ENCODE measurements around the gene DOCK11.

Gene DOCK11

GRCh38 chrX:118688935-118689334 is 193.3 kb downstream of the DOCK11 start:
- H3K27ac ChIP-seq = no peak overlapping the region
- CTCF ChIA-PET = no interaction called here
- POLR2A ChIA-PET (ENCODE audit: low non-redundant PET) = no interaction called here
- no peak for DNase-seq (ENCODE audit: low spot score)
- TF ChIP-seq CTCF (conservative IDR thresholded peaks at IDR 0.05; ENCODE audit: low read depth) = no peak

GRCh38 chrX:118693843-118694242 is 198.2 kb downstream of the DOCK11 start:
- no peak overlapping the region for H3K27ac ChIP-seq
- TF ChIP-seq CTCF (conservative IDR thresholded peaks at IDR 0.05; ENCODE audit: low read depth) = no peak
- ChIA-PET CTCF (no interaction called here), POLR2A (ENCODE audit: low non-redundant PET) (no interaction called here)
- no peak for DNase-seq (ENCODE audit: low spot score)

- H3K27ac ChIP-seq = no peak overlapping the region
- DNase-seq (ENCODE audit: low spot score) = no peak
- ChIA-PET CTCF (no interaction called here), POLR2A (ENCODE audit: low non-redundant PET) (no interaction called here)
- no peak for TF ChIP-seq CTCF (conservative IDR thresholded peaks at IDR 0.05; ENCODE audit: low read depth)
Observed at GRCh38 chrX:118694638-118695037, 199.0 kb downstream of the DOCK11 start.

- POLR2A ChIA-PET (ENCODE audit: low non-redundant PET) = no interaction called here
- TF ChIP-seq CTCF (conservative IDR thresholded peaks at IDR 0.05; ENCODE audit: low read depth) = no peak
- H3K27ac ChIP-seq = no peak overlapping the region
- peak; percentile 1 for DNase-seq (ENCODE audit: low spot score)
- CTCF ChIA-PET = no interaction called here
Observed at GRCh38 chrX:118698516-118699170, 203.0 kb downstream of the DOCK11 start.

GRCh38 chrX:118702741-118703140 is 207.1 kb downstream of the DOCK11 start:
- DNase-seq (ENCODE audit: low spot score) = no peak
- H3K27ac ChIP-seq = no peak overlapping the region
- ChIA-PET CTCF (no interaction called here), POLR2A (ENCODE audit: low non-redundant PET) (no interaction called here)
- TF ChIP-seq CTCF (conservative IDR thresholded peaks at IDR 0.05; ENCODE audit: low read depth) = no peak

- POLR2A ChIA-PET (ENCODE audit: low non-redundant PET) = no interaction called here
- no peak for TF ChIP-seq CTCF (conservative IDR thresholded peaks at IDR 0.05; ENCODE audit: low read depth)
Observed at GRCh38 chrX:118706681-118707080, 211.1 kb downstream of the DOCK11 start.

More at GRCh38 chrX:118706681-118707080, 211.1 kb downstream of the DOCK11 start:
- no peak for DNase-seq (ENCODE audit: low spot score)
- CTCF ChIA-PET = no interaction called here
- no peak overlapping the region for H3K27ac ChIP-seq
